ENCODE measurements around the gene TMEM119. TPM values are rescaled to one million over a fixed set of nuclear protein-coding genes. Genes with fewer than 3 reads are reported as not detected.

TMEM119 gene, protein sequence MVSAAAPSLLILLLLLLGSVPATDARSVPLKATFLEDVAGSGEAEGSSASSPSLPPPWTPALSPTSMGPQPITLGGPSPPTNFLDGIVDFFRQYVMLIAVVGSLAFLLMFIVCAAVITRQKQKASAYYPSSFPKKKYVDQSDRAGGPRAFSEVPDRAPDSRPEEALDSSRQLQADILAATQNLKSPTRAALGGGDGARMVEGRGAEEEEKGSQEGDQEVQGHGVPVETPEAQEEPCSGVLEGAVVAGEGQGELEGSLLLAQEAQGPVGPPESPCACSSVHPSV
- polyA plus RNA-seq (ENCODE audit: insufficient read length in 4 of 4): 10 to 100 TPM; 23.9 to 25.7 (median 25.5) TPM

DNA sequence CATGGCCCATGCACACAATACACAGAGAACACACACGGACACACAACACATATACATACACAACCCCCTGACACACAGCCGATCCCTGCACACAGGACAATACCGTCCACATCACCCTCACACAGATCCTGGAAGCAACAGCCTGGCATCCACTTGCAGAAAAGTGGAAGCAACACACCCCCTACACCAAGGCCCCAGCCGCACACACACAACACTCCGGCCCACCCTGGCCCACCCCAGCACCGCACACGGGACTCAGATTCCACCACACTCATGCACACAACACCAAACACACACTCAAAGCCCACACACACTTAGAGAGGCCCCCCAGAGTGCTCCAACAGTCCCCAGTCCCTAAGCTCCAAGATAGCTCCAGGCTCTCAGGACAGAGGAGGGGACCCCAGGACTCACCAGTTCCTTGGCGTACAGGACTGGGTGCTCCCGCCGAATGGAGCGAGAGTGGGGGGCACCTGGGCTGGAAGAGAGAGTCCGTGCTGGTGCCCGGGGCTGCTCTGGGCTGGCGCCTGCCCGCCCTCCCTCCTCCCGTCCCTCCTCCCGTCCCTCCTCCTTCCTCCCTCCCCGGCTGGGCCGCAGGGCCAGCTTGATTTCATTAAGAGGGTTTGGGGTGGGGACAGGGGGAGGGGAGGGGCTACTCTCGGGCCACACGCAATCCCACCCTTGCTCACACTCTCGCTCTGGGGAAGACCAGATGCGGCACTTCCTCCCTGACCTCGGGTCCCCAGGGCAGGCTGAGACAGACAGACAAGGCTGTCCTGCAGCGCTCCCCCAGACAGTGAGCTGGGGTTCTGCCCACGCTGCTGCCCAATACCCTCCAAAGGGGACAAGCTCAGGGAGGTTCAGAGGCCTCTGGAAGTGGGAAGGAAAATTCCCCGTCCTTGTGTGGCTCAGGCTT lies at the start of gene TMEM119:
TSS of gene TMEM119 (minus strand) at position 526 of the 913 bp plus-strand sequence. CDS start 5,701 bp downstream, outside the sequence.
- peak in 3 of 4 donors; percentile 47 to 56 (median 53) for DNase-seq (ENCODE audit: low read depth in 4 of 4, low spot score in 3 of 4)

- no peak for DNase-seq (ENCODE audit: low read depth in 4 of 4, low spot score in 3 of 4)
Measured at GRCh38 chr12:108646600-108647579, 49.0 kb upstream of the TMEM119 start.

DNA sequence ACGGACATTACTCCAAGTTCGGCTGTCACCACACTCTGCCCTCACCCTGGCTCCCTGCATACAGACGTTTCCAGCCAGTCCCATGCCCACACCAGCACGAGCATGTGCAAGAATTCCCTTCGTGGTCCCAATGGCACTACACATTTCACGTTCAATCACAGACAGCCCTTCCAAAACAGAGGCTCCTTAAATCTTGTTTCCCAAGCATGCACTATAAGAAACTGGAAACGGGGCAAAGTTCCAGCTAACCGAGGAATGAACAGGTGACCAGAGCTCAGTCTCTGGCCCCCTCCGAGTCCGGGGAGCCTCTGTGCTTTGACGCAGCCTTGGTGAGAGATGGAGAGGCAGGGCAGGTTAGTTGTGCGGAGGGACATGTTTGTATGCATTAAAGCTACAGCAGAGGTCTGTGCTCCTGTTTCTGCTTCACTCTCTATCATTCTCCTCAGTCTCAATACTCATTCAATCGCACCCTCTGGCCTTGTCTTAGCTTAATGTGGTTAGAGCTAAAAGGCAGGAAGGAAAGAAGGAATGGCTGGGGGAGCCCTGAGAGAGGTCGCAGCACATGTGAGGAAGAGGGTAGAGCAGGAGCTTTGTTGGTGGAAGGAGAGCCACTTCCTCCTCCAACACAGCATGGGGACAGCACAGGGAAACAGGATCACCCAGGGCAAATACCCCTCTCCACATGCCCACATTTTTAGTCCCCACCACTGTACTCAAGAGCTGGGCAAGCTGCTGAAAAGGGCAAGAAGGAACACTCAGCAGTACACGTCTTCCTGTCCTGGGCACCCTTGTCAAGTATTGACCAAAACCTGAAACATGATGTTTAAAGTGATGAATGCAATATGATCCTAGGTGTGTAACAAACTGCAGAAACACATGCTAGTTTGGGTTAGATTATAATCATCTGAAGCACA lies 48.1 kb upstream of the TMEM119 start:
- no peak for DNase-seq (ENCODE audit: low read depth in 4 of 4, low spot score in 3 of 4)

DNA sequence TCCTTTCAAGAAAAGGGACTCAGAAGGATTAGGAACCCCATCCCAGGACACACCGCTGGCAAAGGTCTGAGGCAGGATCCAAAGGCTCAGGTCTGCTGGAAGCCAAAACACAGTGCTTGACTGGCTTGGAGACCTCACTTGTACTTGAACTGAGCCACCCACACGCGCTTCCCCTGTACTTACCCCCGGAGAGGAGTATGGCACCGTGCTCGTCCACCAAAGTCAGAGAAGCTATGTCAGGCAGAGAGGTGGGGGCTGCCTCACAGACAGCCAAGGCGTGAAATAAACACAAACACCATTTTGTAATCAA lies 46.9 kb upstream of the TMEM119 start:
- no peak for DNase-seq (ENCODE audit: low read depth in 4 of 4, low spot score in 3 of 4)

DNA sequence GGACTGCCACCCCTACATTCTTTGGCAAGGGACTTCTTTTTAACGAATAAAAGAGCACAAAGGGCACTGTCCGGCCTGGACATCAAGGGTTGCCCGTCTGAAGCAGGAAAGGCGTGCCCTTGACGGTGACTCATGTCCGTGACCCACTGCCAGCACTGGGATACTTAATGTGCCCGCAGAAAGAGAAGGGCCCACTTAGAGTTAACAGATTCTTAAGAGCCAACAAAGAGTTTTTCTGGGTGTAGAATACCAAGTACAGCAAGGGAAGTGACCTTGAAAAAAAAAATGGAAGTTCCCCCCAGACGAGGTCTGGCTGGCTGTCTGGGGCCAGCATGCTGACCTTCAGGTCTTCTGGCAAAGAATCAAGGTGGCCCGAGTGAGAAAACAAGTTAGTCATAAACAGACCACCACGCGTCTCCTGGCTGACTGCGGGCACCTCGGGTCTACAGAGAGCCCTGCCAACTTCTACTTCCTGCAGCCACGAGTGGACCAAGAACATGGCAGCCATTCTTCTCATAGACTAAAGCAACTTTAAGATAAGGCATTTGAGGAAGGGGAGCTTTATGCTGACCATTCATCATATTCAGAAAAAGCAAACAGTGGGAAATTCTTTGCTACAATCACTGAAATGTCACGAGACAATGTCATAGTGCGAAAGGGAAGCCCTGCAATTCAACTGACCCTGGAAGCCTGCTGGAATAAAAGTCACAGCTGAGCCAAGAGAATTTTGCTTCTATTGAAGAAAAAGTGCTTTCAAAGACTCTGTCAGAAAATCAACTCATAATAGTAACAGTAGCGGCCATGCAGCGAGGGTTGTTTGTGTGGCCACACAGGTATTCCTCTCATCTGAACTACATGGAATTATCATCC lies 46.3 kb upstream of the TMEM119 start:
- no peak for DNase-seq (ENCODE audit: low read depth in 4 of 4, low spot score in 3 of 4)

GRCh38 chr12:108642899-108643654 lies 45.2 kb upstream of the TMEM119 start:
- no peak for DNase-seq (ENCODE audit: low read depth in 4 of 4, low spot score in 3 of 4)

GRCh38 chr12:108642269-108642870 lies 44.5 kb upstream of the TMEM119 start:
- DNase-seq (ENCODE audit: low read depth in 4 of 4, low spot score in 3 of 4): no peak

GRCh38 chr12:108641446-108642268 lies 43.8 kb upstream of the TMEM119 start:
- no peak for DNase-seq (ENCODE audit: low read depth in 4 of 4, low spot score in 3 of 4)

GRCh38 chr12:108640802-108641445 lies 43.0 kb upstream of the TMEM119 start:
- DNase-seq (ENCODE audit: low read depth in 4 of 4, low spot score in 3 of 4): no peak

DNA sequence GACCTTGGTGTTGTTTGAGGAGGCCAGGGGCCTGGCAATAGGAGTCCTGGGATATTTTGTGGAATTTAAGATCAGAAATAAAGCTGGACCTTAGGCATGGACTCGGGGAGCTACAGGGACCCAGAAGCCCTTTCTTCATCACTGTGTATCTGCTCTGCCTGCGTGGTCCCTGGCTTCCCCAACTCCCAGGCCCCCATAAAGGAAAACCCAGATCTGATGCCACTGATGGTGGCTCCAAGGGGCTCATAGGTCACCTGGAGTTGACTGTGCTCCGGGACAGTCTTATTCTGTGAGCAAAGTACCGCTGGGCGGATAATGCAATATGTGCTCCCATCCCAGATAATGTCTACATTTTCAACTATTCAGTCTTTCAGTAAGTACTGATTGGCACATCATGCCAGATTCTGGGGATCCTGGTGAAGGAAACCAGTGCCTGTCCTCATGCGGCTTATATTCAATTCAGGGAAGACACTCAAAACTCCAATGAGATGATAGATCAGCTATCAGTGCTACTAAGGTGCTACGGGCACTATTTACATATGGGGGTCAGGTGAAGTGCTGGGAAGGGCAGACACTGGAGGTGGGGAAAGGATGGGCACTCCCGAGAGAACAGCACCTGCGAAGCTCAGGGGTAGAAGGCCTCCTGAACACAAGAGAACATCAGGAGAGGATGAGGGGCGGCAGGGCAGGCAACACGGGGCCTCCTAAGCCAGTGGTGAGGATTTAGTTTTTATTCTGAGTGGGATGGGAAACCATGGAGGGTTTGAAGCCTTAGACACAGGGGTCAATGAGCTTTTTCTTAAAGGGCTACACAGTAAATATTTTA lies 41.3 kb upstream of the TMEM119 start:
- DNase-seq (ENCODE audit: low read depth in 4 of 4, low spot score in 3 of 4): no peak

DNA sequence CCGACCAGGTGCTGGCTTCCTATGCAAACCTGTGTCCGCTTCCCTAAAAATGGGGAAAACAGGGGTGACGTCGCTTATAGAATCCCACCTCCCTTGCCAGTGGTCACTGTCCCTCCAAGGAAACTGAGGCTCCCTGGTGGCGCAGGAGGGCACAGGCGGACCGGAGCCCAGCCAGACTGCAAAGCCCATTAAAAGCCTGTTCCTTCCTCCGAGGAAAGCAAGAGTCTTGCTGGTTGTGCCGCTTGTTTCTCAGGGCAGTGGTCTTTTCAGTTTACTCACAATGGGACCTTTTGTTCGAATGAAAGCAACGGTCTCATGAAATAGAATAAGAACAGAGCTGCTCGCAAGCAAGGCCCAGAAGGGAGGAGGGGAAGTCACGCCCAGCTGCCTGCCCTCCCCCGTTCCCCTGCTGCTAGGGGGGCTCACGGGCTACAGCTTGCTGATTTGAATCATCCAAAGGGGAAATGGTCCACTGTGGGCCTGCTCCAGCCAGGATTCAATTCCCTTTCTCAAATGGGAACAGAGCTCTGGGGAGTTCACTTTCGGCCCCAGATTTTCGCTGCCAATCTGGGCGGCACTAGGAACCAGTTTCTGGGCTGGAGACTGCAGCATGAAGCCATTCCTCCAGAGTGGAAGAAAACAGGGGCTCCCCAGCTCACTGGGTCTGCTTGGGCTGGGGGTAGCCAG lies 40.4 kb upstream of the TMEM119 start:
- DNase-seq (ENCODE audit: low read depth in 4 of 4, low spot score in 3 of 4): peak in 3 of 4 donors; percentile 28 to 39 (median 37)

DNA sequence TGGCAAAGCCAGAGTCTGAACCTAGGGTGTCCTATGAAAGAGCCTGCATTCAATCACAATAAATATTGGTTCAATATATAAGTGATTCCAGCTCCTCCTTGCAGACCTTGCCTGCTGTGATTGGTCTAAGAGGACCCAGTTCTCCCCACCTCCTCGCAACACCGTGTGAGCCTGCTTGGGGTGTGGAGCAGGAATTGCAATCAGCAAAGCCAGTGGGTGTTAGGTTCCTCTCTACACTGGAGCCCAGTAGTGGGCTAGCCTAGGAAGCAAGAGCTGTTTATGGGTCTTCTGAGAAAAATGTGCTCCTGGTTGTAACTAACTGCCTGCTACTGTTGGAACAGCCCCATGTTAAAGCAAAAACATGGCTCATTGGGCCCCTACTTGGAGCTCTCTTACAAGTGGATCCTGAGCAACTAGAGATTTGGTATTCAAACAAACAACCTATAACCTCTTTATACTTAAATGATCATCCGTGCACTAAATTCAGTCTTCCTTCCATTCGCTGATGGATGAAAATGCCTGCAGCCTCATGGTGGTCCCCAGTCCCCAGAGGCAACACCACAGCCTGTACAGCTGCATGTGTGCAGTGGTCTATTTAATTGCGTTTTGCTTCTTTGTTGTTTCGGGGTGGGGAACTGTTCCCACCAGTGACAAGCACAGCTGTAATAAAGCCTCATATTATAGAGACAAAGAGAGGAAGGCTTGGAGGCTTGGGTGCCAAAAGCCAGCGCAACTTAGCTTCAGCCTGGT lies 39.5 kb upstream of the TMEM119 start:
- no peak for DNase-seq (ENCODE audit: low read depth in 4 of 4, low spot score in 3 of 4)

GRCh38 chr12:108635997-108636808 lies 38.3 kb upstream of the TMEM119 start:
- no peak for DNase-seq (ENCODE audit: low read depth in 4 of 4, low spot score in 3 of 4)
